Fibroblast of skin of left biceps (primary cell): ENCODE results near the gene CPNE4.

ENCODE experiments used
- DNase-seq, 2 experiments: peaks; one replicate each; pipeline ENCODE4 v3.0.0-alpha.2; 2013; ENCODE audit warnings: low read depth in 2 of 2

CPNE4 gene

DNA sequence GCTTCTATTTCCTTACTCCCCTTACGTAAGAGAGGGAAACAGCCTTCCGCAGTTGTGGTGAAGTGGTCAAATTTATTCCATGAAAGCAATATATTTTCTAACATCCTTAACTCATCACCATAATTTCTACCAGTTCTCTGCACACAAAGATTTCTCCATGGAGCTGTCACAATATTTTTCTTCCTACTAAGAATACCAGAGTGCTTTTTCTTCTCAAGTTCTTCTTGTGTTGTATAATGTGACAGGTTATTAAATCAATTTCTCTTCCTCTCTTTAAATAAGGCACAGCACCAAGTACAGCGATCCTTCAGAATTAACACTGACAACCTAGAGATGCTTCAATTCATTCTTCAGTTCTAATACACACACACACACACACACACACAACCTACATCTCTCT, 153.0 kb downstream of the CPNE4 start:
- no peak for DNase-seq

DNA sequence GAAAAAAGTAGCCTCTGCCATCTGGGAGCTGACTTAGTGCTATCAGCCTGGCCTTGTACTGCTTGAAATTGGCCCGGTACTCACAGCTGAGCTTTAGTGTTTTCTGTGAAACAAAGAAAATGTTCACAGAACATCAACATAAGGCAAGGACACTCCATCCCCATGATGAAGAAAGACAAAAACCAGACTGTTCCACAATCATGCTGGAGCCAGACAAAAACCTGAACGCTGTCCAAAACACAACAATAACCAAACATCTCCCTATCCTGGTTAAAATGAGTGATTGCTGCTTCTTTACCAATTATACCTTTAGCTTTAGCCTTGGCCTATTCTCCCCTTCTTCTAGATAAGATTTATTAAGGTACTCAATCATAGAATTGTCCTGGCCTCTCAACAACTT, 153.9 kb downstream of the CPNE4 start:
- no peak for DNase-seq

DNA sequence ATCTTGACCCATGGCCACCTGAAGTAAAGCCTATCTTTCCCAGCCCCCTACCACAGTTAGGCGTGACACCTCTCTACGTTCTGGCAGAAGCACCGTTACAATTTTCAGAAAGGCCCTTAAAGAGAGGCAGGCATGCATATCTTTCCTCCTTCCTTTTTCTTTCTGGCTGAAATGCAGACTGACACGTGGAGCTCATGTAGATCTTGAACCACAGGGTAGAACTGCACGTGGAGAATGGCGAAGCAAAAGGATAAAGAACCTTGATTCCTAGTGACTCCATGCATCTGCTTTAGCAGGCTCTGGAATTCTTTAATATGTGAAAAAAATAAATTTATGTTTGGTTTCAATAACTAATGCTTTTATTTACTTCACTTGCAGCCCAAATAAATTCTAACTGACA, 166.6 kb downstream of the CPNE4 start:
- no peak for DNase-seq

DNA sequence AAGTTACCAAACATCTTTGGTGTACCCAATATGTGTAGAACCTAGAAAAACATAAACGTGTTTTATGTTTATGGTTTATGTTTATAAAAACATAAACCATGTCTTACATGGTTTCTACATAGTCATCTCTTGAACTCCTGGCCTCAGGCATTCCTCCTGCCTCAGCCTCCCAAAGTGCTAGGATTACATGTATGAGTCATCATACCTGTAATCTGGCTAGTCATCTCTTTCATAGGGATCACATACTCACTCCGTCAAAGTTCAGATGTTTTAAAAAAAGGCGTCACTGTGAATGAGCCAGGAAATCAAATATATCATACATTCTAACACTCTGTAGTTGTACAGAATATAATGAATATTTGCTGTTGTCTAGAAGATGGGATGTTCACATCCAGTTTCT, 178.6 kb downstream of the CPNE4 start:
- no peak for DNase-seq

DNA sequence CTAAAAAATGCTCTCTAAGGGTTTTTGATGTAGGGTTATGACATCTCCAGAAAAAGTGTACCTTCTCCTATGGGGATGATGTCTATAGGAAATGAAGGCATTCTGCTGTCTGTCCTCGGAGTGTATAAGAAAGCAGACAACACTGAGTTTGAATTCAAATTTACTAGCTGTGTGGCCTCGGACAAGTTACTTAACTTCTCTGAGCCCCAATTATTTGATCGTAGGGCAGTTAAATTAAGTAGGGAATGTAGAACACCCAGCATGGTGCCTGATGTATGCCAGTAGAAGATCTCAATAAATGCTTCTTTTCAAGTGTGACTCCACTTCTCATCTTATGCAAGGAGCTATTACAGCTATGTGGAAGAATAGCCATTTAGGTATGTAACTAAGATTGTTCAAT, 184.6 kb downstream of the CPNE4 start:
- no peak for DNase-seq

DNA sequence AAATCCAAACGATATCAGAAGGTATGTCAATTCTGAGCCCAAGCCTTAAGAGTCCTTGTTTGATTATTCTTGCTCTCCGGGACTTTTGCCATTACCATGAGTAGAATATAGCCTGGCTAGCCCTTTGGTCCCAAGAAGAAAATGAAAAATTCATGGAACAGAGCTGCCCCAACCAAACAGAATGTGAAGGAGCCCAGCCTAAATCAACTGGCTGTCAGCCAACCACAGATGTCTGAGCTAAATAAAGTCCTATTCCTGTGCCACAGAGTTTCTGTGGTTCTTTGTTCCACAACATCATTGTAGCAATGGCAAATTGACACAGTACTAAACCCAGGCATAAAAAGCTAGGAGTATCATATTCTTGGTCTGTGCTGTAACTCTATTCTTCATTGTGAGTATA, 185.2 kb downstream of the CPNE4 start:
- DNase-seq, result no peak

DNA sequence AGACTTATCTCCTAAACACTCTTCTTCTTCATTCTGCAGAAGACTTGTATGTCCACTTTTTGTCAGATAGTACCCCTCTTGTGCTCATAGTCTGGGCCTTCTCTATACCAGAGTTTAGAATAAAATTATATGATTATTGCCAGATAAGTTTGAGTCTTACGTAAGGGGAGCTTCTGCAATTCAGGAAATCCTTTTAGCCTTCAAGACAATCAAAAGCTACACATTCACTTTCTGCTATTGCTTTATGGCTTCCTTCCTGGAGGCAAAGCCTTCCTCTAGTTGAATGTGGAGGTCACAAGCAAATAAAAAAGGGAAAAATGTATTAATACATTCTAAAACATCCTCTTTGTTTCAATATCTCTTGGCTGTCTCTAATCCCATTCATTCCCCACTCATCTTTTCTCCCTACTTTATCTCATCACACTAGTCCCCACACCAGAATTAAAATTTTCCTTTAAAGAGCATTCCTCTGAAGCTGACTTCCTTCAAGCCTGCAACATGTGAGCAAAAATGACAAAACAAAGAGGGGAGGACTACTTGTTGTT, 186.8 kb downstream of the CPNE4 start:
- DNase-seq, result no peak

DNA sequence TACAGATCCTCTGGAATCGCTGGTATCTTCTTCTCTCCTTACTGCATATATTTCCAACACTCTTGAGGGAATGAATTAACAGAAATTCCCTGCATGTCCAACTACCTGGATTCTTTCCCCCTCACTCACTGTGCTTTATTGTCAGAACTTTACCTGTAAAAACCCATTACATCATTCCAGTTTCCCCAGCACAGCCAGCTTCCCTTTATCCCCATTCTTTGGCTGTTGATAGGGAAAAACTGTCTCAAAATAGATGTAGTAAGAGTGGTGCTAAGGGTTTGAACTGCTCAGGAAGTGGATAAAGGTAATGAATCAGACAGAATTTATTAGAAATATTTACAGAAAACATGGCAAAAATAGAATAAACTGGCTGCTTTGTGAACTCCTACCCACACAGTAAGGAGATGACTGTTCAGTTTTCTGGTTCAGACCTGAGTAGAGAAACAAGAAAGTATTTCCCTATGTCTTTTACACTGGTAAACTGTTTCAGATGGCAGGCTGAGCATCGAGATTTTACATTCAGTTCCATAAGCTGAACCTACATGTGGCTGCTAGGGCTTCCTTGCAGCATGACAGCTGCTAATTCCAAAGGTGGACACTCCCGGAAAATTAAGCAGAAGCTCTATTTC, 188.4 kb downstream of the CPNE4 start:
- no peak for DNase-seq

DNA sequence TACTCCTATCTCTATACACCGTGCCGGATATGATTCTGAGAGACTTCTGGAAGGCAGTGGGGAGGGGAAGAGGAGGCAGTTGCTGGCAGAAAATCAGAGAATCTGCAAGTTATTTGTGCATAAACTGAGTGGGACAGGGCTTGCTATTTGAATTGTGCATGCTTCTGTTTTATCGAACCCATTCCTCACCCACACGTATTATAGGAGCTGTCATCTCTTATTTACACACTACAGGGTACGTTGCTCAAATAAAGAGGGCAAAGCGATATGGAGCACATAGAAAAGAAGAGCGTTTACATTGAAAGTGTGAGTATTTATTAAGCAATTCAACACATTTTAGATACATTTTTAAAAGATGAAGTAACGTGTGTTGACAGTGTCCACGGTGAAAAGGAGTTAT, 191.6 kb downstream of the CPNE4 start:
- no peak for DNase-seq

DNA sequence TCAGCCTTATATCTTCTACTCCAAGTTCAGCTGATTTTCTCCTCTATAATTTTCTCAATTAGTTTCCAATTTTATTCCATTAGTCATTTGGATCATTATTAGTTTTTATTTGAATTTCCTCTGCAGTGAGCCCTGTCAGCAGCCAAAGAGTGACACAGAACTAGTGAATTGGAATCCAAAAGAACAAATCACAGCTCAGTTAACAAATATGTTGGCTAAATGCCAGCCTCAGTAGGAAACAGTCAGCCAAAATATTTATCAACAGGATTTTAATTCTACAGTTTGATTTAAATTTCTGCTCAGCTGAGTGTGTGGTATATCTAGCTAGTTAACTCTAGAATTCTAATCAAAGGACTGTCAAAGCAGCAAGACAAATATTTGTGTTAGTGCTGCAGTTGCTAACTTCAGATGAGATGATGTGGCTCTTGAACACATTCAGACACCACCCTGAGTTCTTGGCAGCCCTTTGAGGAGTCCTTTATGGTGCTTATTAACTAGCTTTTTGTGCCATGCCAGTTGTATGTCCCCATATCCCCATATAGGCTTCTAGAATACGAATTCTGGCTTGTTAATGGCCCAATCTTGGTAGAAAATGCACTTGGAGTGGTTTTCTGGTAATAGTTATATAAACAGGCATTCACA, 194.5 kb downstream of the CPNE4 start:
- peak; percentile 8 to 23 for DNase-seq

DNA sequence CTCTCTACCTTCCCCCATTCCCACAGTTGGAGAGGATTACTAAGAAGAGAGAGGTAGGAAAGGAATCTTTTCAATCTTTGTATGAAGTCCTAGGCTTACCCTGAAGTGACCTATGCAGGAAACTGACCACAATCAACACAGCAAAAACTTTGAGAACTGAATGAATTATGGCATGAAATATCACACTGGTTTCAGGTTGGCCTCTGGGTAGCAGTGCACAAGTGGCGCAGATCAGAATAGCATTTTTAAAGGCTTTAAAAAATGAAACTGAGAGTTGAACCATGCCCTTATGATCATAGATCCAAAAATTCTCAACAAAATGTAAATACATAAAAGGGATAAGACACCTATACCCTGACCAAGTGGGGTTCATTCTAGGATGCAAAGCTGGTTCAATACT, 198.9 kb downstream of the CPNE4 start:
- no peak for DNase-seq

DNA sequence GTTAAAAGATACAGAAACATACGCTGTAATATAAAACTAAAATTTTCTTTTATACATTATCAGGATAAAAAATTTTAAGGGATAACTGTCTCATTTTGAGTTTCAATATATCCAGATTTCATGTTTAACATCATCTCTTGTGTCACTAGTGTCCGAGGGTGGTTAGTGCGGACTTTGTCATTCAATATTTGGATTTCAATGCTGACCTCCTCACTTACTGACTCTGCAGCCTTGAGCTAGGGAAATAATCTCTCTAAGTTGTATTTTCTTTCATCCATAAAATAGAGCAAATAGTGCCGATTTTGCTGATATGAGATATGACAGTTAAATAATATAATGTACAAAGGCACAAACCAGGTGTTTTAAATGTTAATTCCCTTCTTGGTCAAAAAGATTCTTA, 203.2 kb downstream of the CPNE4 start:
- DNase-seq, result no peak

DNA sequence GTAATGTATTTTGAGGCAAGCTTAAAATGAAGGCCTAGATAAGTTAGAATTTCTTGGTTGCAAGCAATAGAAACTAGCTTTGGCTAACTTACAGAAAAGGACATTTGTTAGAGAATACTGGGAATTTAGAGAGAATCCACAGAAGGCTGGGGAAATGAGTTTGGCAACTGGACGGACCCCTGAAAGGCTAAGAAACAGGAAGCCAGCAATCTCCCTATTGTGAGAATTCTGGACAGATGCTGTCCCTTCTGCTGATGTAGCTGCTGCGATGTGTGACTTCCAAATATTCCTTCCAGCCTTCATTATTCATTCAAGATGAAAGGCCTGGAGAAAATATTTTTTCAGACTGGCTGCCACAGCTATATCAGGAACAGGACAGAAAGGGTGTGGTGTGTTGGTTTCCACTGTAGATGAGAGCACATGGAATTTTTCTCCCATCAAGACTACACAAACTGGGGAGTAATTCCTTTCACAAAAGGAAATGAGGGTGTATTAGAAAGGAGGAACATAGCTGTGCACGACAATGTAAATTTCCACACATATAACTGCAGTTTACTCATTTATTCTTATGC, 213.5 kb downstream of the CPNE4 start:
- DNase-seq, result no peak

DNA sequence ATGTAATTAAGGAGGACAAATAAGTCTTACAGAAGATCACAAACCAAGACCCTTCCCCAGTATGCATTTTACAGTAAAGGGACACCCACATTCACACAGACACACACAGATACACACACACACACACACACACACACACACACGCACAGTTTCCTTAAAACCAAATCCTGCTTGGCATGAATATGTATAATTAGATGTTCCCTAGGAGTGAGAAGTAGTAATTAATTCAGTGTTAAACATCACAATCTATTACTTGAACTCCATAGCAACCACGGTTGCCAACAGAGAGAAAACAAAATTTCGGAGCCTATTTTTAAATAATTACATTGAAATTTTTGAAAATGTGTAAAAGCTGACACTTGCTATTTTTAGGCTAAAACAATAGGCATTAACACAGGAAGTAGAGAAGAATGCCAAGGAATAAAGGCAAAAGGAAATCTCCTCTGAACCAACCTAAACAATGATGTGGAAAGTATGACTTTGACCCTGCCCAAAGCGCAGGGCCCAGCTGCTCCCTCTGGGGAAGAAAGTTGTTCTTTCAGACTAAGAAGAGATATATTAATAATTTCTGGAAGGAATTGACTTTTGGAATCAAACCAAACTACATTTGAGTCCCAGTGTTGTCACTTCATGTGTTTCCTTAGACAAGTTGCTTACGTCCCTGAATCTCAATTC, 215.3 kb downstream of the CPNE4 start:
- no peak for DNase-seq

DNA sequence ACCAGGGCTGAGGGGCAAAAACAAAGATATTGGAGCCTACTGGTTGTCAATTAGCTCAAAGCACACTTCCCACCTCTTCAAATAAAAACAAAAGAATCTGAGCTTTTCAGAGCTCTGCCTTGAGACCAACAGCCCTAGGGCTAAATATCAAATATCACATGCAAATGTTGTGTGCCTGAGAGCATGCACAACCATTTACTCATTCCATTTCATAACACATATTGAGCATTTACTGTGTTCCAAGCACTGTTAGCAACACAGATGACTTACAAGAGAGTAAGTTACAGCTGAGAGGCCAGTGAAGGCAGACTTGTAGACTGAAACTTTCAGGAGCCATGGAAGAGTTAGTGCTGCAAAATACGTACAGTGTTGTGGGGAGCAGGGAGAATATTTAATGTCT, 222.4 kb downstream of the CPNE4 start:
- DNase-seq, result no peak

DNA sequence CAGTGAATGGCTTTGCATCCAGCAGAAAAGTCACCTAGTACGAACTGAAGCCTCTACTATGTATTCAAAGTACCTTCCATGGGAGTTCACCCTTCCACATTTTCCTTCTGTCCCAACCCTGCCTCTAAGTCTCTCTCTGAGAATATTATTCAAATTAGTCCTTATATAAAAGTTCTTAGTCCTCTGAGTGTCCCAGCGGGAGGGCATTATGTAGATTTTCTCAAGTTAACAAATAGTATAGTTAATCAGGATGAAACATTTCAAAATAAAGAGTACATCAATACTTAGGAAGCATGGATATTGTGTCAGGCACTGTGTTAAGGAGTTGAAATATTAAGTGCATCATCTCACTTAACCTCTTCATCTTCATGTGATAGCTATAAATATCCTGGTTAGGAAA, 223.3 kb downstream of the CPNE4 start:
- DNase-seq, result no peak

DNA sequence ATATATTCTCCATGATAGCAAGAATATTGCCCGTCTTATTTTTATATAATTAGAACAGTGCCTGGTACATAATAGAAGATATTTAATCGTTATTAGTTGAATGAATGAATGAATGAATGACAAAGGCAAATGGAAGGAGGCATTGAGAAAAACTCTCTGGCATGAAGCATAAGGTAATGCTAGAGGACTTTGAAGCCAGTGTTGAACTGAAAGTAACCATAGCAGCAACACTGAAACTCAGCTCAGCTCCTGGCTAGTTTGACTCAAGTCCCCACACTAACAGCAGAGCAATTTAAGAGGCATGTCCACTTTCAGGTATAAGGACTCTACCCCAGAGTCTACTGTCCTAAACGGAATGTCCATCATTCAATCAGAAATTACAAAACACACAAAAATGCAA, 227.0 kb downstream of the CPNE4 start:
- DNase-seq, result no peak

DNA sequence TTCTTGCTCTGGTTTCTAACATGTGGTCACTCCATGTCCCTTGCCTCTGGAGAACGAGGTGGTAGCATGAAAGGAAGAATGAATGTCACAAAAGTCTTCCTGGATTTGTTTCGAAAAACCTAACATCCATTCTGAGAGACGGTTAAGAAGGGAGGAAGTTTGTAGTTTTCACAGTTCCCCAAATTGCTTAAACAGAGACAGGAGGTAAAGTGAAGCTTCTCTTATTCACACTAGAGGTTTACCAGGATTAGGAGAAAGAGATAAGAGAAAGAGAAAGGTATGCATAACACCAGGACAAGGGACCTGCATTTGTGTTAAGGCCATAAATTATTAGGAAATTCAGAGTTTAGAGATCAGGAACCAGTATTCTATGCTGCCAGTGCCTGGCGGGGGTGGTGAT, 228.1 kb downstream of the CPNE4 start:
- DNase-seq, result no peak

DNA sequence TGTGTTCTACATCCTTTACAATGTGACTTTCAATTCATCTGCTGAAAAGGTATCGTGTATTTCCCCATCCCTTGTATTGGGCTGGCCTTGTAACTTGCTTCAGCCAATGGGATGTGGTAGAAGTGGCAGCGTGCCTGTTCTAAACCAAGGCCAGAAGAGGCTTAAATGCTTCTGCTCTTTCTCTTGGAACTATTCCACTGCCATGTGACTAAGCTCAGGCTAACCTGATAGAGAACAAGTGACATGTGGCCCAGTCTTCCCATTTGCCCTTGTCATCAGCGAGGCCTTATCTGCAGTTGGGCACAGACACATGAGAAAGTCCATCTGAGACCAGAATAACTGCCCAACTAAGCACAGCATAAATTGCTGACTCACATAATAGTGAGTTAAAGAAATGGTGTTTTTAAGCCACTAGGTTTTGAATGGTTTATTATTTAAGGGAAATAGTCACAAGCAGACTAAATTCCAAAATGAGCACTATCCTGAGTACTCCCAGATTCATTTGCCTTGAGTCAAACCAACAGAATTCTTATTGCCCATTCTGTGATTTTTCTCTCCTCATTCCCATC, 230.2 kb downstream of the CPNE4 start:
- DNase-seq, result no peak

DNA sequence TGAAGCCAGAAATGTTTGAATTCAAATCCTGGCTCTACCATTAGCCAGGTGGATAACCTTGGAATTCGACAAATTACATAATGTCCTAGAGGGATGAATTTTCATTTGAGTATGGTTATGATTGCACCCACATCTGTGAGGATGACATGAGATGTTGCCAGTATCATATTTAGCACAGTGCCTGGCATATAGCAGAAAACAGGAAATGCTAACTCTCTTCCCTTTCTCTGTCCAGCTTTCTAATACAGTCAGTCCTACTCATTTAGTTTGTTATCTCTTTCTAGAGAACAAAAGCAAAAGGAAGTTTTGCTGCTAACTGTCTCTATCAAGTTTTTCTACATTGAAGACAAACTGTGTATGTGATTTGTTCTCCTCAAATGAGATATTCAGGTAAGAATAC, 231.7 kb downstream of the CPNE4 start:
- no peak for DNase-seq

DNA sequence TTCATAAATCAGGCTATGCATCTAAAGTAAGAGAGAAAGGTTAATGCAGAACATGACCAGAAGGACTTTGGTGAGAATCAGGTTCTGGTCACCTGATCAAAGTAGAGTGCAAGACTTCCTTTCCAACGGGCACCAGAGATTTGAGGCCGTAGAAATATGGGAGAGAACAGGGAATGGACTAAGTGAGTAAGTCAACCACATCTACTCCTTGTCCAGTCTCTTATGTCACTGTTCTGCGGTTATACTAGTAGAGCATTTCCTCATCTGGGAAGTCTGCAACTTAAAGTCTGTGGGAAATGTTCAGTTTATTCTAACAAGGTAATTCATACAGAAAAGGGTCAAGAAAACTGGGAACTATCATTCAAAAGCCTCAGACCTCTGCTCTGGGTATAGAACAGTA, 232.8 kb downstream of the CPNE4 start:
- DNase-seq, result no peak

DNA sequence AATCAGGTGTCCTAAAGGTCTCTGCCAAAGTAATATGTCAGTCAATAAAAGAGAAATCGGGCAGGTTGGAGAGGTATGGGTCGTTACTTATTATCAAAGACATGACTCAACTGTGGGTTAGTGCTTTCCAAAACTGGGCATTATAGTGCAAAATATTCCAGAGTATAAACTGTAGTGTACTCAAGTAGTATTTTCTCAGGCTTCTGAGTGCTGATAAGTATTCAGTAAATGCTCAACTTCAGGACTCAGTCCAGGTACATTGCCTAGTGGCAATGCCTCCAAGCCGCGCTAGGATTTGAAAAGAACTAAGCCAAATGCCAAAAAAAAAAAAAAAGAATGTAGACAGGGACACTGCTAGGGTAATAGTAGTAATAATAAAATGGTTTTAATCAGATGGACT, 233.2 kb downstream of the CPNE4 start:
- no peak for DNase-seq

DNA sequence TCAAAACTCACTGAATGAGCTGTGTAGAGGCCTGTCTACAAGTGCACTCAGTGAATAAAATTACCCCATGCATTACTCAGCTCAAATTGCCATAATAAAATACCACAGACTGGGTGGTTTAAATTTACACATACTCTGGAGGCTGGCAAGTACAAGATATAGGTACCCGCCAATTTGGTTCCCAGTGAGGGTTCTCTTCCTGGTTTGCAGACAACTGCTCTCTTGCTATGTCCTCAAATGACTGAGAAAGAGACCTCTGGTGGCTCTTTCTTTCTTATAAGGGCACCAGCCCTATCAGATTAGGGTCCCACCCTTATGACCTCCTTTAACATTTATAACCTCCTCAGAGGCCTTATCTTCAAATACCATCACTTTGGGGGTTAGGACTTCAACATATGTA, 237.0 kb downstream of the CPNE4 start:
- DNase-seq, result no peak
